ENCODE data around the gene PEAR1. TPM values are rescaled to one million over a fixed set of nuclear protein-coding genes. Genes with fewer than 3 reads are reported as not detected.

The PEAR1 gene
- total RNA-seq, 1 experiment from 2014 or later = 10.8 TPM

DNA sequence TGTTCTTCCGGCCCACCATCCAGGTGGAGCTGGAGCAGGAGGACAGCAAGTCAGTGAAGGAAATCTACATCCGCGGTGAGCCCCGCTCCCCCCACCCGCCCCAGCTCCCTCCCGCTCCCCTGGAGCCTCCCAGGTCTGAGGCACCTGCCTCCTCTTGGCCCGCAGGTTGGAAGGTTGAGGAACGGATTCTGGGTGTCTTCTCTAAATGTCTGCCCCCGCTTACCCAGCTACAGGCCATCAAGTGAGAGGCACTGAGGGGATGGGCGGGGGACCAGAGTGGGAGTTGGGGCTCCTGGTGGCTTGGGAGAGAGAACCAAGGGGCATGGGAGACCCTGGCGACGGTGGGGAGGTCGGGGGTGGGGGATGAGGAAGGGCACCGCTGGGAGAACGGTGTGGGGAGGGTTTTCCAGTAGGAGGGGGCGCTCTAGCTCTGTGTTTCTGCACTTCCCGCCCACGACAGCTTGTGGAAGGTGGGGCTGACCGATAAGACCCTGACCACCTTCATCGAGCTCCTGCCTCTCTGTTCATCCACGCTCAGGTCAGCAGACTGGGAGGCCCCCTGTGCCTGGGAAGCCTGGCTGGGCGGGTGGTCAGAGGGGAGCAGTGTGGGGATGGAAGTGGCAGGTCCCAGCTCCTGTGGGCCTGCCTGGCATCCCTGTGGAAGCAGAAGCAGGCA, 31.1 kb downstream of the PEAR1 start:
- CTCF ChIA-PET = no interaction called here
- POLR2A ChIA-PET = no interaction called here
- peaks cover 20% of the 10 kb centered on the region; the same call in 1 of the 2 replicates for H3K27me3 ChIP-seq (ENCODE audit: insufficient read depth, low read length)

More for the DNA sequence above, 31.1 kb downstream of the PEAR1 start:
- RAD21 ChIA-PET (ENCODE audit: low non-redundant PET in 1 of 2, low total read pairs in 2 of 2, uncharacterized antibody in 2 of 2, unreplicated experiment in 2 of 2) = no interaction called here
- BruUV-seq (replicated peaks) = no TSS peak
- peaks cover 27 to 45% of the 10 kb centered on the region in 2 experiments for H3K4me1 ChIP-seq (ENCODE audit: control insufficient read depth in 1 of 2, insufficient read depth in 2 of 2, low read length in 2 of 2)
- intact Hi-C loops (cut with micrococcal nuclease) = loop anchor here (5.0 to 10.0 kb wide), 3 partner anchors 127 to 300 kb away; no protein-coding TSS in a partner anchor
- H3K36me3 ChIP-seq (ENCODE audit: control insufficient read depth in 1 of 2, insufficient read depth in 2 of 2, low read length in 2 of 2) = no peaks in the 10 kb centered on the region
- no peak overlapping the region for H2AFZ ChIP-seq (ENCODE audit: low read depth, low read length, poor library complexity, severe bottlenecking)
- H3K4me3 ChIP-seq (replicated peaks in 1 of 2; ENCODE audit: low read depth in 1 of 2, low read length in 2 of 2) = no peak overlapping the region
- H3K9me2 ChIP-seq (ENCODE audit: insufficient read depth) = no peaks in the 10 kb centered on the region
- no peaks in the 10 kb centered on the region for H4K20me1 ChIP-seq (ENCODE audit: insufficient read depth)
- ATAC-seq (no peak), DNase-seq (ENCODE audit: low read depth, low spot score) (no peak)
- H3K27ac ChIP-seq (ENCODE audit: low read depth, low read length) = no peak overlapping the region
- TF ChIP-seq ZFX (IDR thresholded peaks at IDR 0.05) (no peak), POLR2A (IDR thresholded peaks at IDR 0.05; ENCODE audit: borderline replicate concordance, extremely low read depth, insufficient read depth, insufficient read length) (no peak), CBX3 (IDR thresholded peaks at IDR 0.05; ENCODE audit: low read depth) (no peak), ZNF274 (IDR thresholded peaks at IDR 0.05; ENCODE audit: low read depth, low read length) (no peak), EZH2phosphoT487 (IDR thresholded peaks at IDR 0.05; ENCODE audit: borderline replicate concordance) (no peak), POLR2AphosphoS5 (IDR thresholded peaks at IDR 0.05; ENCODE audit: low read depth, low read length) (no peak), YY1 (IDR thresholded peaks at IDR 0.05; ENCODE audit: extremely low read depth, insufficient replicate concordance, low read depth, low read length) (no peak), JUND (IDR thresholded peaks at IDR 0.05) (no peak), ELF1 (IDR thresholded peaks at IDR 0.05; ENCODE audit: borderline replicate concordance, low read depth) (no peak), SIN3A (IDR thresholded peaks at IDR 0.05; ENCODE audit: low read depth) (no peak)
- TF ChIP-seq, protein P1, sequence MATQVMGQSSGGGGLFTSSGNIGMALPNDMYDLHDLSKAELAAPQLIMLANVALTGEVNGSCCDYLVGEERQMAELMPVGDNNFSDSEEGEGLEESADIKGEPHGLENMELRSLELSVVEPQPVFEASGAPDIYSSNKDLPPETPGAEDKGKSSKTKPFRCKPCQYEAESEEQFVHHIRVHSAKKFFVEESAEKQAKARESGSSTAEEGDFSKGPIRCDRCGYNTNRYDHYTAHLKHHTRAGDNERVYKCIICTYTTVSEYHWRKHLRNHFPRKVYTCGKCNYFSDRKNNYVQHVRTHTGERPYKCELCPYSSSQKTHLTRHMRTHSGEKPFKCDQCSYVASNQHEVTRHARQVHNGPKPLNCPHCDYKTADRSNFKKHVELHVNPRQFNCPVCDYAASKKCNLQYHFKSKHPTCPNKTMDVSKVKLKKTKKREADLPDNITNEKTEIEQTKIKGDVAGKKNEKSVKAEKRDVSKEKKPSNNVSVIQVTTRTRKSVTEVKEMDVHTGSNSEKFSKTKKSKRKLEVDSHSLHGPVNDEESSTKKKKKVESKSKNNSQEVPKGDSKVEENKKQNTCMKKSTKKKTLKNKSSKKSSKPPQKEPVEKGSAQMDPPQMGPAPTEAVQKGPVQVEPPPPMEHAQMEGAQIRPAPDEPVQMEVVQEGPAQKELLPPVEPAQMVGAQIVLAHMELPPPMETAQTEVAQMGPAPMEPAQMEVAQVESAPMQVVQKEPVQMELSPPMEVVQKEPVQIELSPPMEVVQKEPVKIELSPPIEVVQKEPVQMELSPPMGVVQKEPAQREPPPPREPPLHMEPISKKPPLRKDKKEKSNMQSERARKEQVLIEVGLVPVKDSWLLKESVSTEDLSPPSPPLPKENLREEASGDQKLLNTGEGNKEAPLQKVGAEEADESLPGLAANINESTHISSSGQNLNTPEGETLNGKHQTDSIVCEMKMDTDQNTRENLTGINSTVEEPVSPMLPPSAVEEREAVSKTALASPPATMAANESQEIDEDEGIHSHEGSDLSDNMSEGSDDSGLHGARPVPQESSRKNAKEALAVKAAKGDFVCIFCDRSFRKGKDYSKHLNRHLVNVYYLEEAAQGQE (IDR thresholded peaks at IDR 0.05; ENCODE audit: low read depth) = no peak
- TF ChIP-seq, protein P2, sequence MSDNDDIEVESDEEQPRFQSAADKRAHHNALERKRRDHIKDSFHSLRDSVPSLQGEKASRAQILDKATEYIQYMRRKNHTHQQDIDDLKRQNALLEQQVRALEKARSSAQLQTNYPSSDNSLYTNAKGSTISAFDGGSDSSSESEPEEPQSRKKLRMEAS (IDR thresholded peaks at IDR 0.05) = no peak
- H3K79me2 ChIP-seq (ENCODE audit: insufficient read depth, low read length) = no peaks in the 10 kb centered on the region
- H3K9ac ChIP-seq (ENCODE audit: low read length) = no peak overlapping the region
- no peak overlapping the region for H3K4me2 ChIP-seq (ENCODE audit: low read length)
- H3K9me3 ChIP-seq (ENCODE audit: control insufficient read depth in 1 of 2, insufficient read depth in 1 of 2, low read depth in 1 of 2, low read length in 2 of 2) = no peaks in the 10 kb centered on the region
